LoVo (cell line): ENCODE data around the gene MPPED1.

Experiments used
- DNase-seq: peaks from one replicate; pipeline ENCODE4 v3.0.0-alpha.2; 2016; ENCODE audit warnings: low spot score

The MPPED1 gene

DNA sequence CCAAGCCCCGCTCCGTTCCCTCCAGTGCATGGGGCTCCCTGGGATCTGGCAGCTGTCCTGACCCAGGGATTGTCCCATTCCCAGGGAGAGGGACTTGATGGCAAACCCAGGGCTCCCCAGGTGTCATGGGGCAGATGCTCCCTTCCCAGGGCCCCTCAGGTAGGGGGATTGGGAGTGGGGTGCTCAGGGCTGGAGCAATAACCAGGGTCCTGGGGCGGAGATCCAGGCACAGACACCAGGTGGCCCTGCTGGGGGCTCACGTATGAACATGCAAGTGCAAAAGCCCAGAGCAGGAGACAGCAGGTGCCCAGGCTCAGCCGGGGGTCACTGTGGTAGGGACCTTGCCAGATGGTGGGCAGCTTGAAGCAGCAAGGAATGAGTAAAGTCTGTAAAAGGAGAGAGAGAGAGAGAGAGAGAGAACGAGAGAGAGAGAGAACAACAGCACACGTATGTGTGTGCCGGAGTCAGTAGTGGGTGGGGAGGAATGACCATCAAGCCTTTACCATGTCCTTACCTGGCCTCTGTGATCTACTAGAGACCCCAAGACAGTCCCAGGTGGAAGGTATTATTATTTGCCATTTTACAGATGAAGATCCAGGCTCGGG lies 19.3 kb upstream of the MPPED1 start:
- no peak for DNase-seq

DNA sequence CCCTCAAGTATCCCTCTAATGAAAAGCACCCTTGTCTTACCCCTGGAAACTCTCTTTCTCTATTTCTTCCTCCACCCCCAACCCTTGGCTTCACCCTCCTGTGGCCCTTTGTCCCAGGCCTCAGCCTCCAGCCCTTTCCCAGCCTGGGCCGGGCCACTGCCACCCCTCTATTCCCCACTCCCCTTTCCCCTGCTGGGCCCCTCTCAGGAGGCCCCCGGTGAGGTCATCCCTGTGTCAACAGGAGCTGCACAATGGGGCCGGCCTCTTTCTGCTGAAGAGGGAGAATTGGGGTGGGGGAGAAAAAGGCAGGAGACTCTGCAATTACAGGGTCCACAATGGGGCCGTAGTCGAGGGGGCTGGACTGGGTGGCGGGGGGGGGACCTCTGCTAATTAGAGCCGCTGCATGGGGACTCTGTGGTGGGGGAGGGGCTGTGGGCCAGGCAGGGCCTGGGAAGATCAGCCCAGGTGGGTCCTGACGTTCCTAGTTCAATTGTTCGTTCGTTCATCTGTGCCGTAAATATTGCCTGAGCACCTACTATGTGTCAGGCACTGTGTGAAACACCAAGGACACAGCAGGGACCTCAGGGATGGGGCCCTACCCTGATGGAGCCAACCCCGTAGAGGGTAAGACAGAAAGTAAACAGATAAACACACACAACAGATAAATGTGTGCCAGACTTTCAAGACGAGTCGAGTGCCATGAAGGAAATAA lies 18.5 kb upstream of the MPPED1 start:
- no peak for DNase-seq

DNA sequence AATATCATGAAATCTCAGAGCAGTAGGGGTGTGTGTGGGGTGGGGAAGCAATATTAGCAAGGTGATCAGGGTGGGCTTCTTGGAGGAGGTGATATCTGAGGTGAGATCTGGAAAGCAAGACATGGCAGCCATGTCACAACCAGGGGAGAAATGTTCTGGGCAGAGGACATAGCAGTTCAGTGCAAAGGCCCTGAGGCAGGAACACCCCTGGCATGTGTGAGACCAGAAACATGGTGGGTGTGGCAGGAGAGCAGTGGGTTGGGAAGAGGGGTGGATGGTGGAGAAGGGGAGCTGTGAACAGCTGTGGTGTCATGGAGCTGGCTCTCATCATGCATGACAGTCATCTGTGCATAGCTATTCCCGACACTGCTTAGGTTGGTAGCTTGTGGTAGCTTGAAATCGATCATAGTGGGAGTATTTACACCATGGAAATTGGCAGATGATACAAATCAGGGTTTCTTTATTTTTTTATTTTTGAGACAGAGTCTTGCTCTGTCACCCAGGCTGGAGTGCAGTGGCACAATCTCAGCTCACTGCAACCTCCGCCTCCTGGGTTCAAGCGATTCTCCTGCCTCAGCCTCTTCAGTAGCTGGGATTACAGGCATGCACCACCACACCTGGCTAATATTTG lies 17.9 kb upstream of the MPPED1 start:
- no peak for DNase-seq

DNA sequence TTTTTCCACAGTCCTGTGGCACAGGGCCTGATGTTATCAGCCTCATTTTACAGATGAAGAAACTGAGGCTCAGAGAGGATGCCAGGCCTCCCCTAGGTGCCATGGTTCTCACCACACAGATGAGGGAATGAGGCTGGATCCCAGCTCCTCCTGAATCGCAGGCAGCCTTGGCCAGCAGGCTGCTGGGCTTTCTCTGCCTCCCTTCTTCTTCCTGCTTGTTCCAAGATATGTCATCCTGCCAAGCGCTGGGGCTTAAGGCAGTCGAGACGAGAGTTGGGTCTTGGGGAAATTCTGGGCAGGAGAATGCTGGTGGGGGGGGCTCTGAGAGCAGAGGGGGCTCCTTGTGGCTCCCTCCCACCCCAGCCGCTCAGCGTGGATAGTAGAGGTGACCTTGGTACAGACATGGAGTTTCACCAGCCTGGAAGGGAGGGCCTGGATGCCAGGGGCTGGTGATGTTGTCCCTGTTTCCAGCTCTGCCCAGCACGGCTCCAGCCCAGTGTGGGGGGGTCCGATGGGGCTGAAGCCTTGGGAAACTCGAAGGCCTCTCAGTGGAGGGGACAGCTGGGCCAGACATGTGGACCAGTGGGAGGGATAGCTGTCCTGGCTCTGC lies 16.6 kb upstream of the MPPED1 start:
- no peak for DNase-seq

DNA sequence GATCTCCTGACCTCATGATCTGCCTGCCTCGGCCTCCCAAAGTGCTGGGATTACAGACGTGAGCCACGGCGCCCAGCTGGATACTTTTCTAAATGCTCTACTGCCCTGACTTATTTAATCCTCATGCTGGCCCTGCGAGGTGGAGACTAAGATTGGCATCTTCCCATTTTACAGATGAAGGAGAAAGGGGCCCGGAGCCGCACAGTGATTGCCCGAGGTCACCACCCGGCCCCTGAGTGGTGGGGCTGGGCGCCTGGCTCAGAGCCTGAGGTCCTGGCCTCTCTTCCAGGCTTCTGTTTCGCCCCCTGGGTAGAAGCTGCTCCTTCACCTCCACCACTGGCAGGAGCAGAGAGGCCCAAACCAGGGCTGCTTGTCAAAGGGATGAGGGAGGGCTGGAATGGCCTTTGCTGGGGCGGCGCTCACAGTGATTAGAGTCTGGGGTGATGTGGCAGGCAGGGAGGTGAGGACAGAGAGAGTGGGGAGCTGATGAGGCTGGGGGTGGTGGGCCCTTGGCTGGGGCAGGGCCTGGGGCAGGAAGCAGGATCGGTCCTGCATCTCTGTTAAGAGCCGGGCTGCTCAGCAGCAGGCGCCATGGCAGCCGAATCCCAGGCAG lies 15.4 kb upstream of the MPPED1 start:
- no peak for DNase-seq

DNA sequence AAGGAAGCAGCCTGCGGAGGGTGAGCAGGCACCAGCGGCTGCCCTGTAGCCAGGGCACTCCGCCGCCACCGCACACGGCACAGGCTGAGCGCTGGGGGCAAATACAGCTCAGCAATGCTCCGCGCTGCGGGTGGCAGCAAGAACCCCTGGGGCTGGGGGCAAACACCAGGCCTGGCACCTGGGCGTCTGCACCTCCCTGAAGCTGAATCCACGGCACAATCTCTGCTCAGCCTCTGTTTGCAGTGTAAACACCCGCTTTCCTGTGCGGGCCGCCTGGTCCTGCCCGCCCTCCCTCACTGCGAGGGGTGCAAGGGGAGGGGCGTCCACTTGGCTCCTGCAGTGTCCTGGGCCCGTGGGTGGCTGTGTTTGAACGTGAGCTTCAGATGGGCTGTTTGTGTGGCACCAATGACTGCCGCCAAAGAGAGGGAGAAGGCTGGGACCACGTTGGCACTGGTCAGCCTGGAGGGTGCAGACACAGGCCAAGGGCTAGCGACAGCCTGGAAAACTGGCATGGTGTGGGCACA lies 14.8 kb upstream of the MPPED1 start:
- DNase-seq, result no peak

DNA sequence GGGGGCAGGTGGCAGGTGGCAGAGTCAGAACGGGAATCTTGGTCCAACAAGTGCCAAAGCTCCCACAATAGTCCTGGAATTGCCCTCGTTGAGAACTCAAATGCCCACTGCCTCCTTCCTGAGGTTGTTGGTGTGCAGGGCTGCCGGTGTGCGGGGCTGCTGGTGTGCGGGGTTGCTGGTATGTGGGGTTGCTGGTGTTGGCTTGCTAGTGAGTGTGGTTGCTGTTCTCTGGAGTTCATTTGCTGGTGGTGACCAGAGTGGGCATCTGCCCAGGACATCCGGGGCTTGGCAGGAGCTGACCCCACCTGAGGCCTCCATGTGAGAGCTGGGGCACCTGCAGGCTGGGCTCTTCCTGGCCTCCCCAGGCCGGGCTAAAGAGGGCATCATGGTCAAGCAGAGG lies 14.0 kb upstream of the MPPED1 start:
- DNase-seq, result no peak

DNA sequence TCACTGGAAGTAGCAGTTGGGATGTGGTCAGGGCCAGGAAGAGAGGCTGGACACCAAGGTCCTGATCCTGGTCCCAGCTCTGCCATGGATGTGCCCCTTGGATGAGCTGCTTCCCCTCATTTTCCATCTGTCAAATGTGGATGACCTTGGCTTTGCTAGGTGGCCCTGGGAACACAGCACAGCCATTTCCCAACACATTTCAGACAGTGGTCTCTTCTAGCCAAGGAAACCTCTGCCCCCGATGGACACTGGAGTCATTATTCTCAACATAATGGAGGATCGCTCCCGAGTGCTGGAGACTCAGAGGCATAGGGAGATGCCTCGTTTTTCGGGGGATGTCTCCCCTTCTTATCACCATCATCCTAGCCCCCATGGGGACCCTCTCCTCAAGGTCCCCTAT lies 13.6 kb upstream of the MPPED1 start:
- no peak for DNase-seq

DNA sequence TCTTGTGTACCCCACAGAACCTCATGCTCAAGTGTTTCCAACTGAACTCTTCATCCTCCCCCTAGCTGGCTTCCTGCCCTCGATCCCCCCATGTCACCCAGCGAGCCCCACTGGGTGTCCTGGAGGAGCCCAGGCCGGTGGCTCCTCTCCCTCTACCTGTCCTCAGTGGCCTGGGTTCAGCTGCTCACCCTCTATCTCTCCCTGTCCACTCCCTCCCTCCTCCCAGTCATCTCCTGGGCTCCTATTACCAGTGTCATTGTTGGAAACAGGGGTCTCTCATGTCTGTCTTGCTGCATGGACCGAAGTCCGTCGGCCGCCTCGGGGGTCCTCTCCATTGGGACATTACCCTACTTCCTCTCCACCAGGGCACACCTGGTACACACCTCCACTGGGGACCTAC lies 12.9 kb upstream of the MPPED1 start:
- no peak for DNase-seq

DNA sequence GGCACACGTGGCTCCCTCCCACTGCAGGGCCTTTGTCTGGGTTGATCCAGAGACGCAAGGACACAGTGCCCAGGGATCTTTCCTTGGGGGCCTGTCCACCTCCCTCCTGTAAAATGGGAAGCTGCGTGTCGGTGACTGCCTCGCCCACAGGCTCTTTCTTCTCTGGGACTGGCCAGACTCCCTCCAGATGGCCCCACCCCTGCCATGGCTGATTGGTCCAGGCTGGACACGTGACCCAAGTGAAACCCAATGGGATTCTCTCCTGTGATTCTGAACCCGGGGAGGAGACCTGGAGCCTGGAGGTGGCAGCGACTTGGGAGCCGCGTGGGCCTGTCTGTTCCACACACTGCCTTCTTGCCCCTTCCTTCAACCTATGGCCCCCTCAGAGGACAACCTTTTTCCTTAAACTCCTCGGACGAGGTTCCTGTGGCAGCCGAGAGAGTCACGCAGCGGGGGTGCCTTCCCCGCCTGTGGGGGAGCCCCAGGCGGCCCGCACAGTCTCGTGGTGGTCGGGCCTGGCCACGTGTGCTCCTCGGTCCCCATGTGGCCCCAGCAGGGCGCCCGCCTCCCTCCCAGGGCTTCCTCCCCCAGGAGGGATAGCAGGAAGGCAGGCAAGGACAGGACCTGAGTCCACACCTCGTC lies 12.4 kb upstream of the MPPED1 start:
- no peak for DNase-seq

DNA sequence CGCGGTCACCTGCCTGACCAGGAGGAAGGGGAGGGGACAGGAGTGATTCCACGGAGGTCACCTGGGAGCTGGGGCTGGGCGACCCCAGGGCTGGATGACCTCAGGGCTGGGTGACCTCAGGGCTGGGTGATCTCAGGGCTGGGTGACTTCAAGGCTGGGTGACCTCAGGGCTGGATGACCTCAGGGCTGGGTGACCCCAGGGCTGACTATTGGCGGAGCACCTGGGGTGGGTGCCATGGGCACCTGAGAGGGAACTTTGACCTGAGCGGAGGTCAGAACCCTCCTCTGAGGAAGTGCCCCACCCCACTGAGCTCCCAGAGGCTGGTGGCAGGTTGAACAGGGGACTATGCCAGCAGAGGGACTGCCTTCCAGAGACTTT lies 11.8 kb upstream of the MPPED1 start:
- no peak for DNase-seq

DNA sequence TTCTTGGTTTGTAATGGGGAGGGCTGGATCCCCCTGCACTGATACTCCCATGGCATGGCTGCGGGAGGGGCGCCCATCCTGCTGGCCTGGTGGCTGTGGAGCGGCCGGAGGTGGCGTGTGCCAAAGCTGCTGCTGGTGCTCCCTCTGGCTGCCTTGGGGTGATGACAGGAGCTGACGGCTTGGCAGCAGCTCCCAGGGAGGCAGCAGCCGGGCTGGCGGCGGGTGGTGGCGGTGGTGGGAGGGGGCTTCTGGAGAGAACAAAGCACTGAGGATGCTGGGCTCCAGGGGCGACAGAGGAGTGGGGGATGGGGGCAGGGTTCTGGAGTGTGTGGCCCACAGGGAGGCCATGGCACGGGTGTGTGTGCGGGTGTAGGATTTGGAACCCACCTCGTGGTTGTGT lies 11.4 kb upstream of the MPPED1 start:
- no peak for DNase-seq

DNA sequence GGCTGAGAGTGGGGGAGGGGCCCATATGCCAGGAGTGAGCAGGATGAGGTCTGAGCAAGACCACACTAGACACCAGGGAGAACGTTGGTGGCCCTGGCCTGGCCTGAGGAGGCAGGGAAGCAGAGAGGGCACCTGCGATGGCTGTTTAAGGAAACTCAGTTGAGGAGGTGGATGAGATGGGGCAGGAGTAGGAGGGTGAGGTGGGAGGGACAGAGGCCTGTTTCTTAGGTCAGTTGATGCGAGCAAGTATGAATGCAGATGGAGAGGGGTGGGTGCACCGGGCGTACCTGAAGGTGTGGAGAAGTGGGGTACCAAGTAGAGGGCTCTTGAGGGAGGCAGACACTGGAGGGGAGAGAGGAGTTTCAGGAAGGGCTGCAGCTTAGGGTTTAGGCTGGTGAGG lies 10.6 kb upstream of the MPPED1 start:
- no peak for DNase-seq

DNA sequence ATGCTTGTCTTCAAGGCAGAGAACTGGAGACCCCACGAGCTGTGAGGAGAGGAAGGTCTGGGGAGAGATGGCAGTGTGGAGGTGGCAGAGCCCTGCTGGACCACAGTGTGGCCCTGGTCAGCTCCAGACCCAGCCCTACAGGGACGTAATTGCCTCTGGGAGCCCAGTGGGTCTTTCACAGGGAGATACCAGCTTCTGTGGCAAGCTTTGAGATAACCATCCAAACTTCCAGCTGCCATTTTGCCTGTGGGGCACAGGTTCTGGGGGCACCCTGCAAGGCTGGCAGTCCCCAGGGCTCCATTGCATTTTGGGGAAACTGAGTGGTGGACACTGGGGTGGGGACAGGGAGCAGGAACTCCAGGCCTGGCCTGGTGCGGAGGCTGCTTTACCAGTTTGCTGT lies 10.2 kb upstream of the MPPED1 start:
- no peak for DNase-seq

DNA sequence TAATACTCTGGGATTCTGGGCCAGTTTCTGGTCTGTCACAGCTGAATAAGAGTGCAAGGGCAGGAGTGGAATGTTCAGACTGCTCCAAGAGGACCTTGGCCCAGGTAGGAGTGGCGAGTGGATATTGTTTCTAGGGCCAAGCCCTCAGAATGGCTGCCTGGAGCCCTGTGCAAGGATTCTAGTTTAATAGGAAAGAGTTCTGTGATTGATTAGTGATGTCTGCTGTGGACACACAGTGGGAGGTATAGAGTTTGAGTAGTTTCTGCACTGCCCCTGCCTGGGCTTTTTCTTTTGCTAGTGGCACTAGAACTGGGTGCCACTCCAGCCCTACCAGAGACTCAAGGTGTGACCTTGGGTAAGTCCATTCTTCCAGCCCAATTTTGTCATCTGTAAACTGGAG lies 9.7 kb upstream of the MPPED1 start:
- DNase-seq, result no peak

DNA sequence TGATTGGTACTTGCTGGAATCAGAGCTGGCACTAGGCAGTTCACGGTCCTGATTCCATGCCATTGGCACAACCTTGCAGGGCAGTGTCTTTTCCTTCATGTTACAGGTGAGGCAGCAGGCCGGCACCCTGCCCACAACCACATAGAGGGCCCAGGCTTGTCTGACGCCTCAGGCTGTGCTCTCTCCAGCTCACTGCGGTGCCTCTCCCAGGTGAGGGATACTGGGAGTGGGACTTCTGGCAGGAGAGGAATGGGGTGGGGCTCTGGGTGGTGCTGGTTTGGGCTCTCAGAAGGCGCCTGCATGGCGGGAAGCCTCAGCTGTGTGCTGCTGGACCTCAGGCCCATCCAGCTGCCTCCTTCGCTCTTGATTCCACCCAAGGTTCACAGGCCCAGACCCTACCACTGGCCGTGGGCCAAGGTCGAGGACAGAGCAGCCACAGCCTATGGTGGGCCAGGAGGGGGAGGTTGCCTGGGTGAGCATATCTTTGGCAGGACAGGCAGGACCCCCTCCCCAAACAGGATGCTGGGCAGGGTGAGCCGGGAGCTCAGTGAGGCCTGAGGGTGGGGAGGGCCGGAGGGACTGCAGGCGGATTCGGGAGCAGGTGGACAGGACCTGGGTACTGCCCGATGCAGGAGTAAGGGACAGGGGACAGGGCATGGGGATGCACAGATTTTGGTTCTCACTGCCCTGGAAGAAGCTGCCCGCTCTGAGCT lies 7.0 kb upstream of the MPPED1 start:
- DNase-seq, result peak; percentile 43

DNA sequence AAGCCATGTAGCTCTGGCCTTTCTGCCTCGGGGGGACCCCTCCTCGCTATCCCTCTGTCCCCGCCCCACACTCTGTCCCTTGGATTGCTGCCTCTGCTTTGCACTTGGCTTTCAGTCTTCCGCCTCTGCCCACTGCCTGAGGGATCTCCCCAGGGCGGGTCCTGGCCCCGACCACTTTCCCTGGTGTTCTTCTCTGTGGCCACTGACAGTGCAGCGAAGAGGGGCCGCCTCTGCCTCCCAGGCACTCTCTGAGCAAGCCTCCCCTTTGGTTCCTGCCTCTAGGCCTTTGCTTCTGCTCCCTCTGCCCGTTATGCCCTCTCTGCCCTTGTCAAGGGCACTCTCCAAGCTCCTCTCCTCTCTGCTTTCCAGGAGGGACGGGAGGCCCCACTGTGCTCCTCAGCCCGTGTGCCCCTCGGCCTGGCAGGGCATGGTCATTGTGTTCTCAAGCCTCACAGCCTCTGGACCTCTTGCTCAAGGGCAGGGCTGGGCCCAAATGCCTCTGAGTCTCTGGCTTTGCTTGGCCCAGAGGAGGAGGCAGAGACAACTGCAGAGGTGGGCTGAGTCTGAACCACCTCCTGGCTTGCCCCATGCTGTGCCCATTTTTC lies 5.5 kb upstream of the MPPED1 start:
- no peak for DNase-seq

DNA sequence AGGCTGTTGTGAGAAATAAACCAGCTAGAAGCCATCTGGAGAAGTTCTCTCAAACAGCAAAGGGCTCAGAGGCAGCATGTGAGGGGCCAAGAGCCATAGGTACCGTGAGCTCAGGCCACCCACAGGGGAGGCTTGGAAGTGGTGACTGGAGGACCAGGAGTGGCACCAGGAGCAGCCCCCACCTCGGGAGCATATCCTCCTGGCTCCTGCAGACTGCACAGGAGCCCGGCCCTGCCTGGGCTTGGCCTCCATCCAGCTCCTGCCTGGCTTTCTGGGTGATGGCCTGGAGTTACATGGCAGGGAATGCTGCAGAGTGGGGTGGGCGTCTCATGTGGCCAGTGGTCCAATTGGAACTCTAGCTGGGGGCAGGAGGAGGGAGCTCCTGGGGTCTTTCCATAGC lies 4.2 kb upstream of the MPPED1 start:
- DNase-seq, result no peak

DNA sequence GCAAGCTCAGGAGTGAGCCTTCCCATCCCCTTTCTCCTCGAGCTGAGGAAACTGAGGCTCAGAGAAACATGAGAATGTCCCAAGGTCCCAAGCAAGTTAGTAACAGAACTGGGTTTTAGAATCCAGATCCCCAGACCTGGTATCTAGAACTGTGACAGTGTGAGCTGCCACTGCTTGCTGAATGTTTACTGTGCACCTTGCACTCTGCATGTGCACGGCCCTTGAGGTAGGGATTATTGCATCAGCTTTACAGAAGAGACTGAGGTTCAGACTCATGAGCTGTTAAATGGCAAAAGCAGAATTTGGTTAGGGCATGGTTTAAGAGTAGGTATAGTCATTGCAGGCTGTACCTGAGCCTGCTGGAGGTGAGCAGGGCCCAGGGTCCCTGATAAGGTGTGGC lies 3.8 kb upstream of the MPPED1 start:
- DNase-seq, result no peak

DNA sequence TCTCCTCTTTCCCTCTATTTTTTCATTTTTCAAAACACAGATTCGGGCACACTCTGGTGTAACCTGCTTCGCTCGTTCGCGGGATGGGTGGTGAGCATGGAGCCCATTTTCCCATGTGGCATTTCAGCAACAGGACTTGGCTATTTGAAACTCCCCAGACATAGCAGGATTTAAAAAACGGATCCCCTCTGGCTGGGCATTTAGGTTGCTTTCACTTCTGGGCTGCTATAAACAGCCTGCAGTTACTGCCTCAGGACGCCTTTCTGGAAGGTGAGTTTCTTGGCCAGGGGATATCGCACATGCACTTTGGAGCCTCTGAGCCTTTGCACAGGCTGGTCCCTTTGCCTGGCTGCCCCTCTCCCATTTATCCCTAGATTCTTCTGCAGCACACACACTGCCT lies 2.8 kb upstream of the MPPED1 start:
- no peak for DNase-seq

DNA sequence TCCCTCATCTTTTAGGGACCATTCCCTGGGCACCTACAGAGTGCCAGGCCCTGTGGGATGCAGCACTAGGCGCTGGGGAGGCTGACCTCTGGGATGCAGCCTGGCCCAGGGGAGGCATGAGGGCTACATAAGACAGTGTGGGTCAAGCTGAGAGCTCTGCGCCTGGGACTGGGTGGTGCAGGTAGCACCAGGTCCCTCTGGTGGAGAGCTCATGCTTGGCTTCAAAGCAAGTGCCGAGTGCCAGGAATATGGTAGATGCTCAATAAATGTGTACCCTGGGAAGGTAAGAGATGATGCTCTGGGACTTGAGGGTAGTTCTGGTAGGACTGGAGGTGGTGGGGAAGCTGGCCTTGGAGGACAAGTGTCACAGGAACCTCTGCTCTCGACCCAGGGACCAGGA lies 2.0 kb upstream of the MPPED1 start:
- no peak for DNase-seq
